Fibroblast of villous mesenchyme (primary cell): ENCODE results near the gene EXOC3L1. TPM values are rescaled to one million over a fixed set of nuclear protein-coding genes. Genes with fewer than 3 reads are reported as not detected.
A peak's percentile ranks its signal among the peaks of the same experiment; 100 is the strongest.

ENCODE experiments used
- DNase-seq: peaks from one replicate; pipeline ENCODE4 v3.0.0-alpha.2; 2010; ENCODE audit warnings: low read depth
- H3K4me3 ChIP-seq: 2 replicates; pipeline ENCODE4 v1.5.1; 2011; ENCODE audit warnings: low read depth, mild to moderate bottlenecking, low read length
- CTCF ChIP-seq: IDR thresholded peaks from 2 replicates; pipeline ENCODE4 v1.5.1; 2012; ENCODE audit warnings: low read depth, mild to moderate bottlenecking, low read length; ENCODE audit not compliant: insufficient read depth
- total RNA-seq: library from RNA; depleted of rRNA; stranded (reverse); fragments of >200 nt; gene quantifications from 2 replicates; pipeline ENCODE4 v1.2.3, GENCODE V29; 2012

Gene EXOC3L1
- total RNA-seq, 1 donor = not detected

GRCh38 chr16:67182288-67182687, 7.6 kb downstream of the EXOC3L1 start:
- no peak for DNase-seq
- H3K4me3 ChIP-seq = no peak overlapping the region

GRCh38 chr16:67181346-67181745, 8.6 kb downstream of the EXOC3L1 start:
- DNase-seq = peak; percentile 79
- H3K4me3 ChIP-seq = no peak overlapping the region
- TF ChIP-seq CTCF = no peak

More at GRCh38 chr16:67182288-67182687, 7.6 kb downstream of the EXOC3L1 start:
- no peak for TF ChIP-seq CTCF

- no peak overlapping the region for H3K4me3 ChIP-seq
- no peak for TF ChIP-seq CTCF
- DNase-seq = no peak
These were observed 9.8 kb downstream of the EXOC3L1 start for GRCh38 chr16:67180166-67180565.

- DNase-seq = no peak
- H3K4me3 ChIP-seq = no peak overlapping the region
- TF ChIP-seq CTCF = no peak
These were observed 10.4 kb downstream of the EXOC3L1 start for GRCh38 chr16:67179421-67180080.

- peak; percentile 14 for TF ChIP-seq CTCF
- peak; percentile 57 for DNase-seq
- H3K4me3 ChIP-seq = peak overlapping the region; percentile 41
These were observed 11.9 kb downstream of the EXOC3L1 start for GRCh38 chr16:67177743-67178699.

GRCh38 chr16:67176662-67177061, 13.3 kb downstream of the EXOC3L1 start:
- DNase-seq = no peak
- H3K4me3 ChIP-seq = no peak overlapping the region
- TF ChIP-seq CTCF = no peak
